GM18502 (cell line): ENCODE data around the gene UTF1.

Source experiments
- ATAC-seq: cut with Tn5 transposase; IDR thresholded peaks from one replicate; pipeline ENCODE4 v1.9.1; 2021; ENCODE audit warnings: mild to moderate bottlenecking; ENCODE audit not compliant: unreplicated experiment, poor library complexity

Gene UTF1, protein sequence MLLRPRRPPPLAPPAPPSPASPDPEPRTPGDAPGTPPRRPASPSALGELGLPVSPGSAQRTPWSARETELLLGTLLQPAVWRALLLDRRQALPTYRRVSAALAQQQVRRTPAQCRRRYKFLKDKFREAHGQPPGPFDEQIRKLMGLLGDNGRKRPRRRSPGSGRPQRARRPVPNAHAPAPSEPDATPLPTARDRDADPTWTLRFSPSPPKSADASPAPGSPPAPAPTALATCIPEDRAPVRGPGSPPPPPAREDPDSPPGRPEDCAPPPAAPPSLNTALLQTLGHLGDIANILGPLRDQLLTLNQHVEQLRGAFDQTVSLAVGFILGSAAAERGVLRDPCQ

GRCh38 chr10:133230044-133230361, at the start of gene UTF1:
TSS of gene UTF1 (plus strand) at chr10:133230217. CDS start at chr10:133230289, 72 bp downstream.
- ATAC-seq: no peak

DNA sequence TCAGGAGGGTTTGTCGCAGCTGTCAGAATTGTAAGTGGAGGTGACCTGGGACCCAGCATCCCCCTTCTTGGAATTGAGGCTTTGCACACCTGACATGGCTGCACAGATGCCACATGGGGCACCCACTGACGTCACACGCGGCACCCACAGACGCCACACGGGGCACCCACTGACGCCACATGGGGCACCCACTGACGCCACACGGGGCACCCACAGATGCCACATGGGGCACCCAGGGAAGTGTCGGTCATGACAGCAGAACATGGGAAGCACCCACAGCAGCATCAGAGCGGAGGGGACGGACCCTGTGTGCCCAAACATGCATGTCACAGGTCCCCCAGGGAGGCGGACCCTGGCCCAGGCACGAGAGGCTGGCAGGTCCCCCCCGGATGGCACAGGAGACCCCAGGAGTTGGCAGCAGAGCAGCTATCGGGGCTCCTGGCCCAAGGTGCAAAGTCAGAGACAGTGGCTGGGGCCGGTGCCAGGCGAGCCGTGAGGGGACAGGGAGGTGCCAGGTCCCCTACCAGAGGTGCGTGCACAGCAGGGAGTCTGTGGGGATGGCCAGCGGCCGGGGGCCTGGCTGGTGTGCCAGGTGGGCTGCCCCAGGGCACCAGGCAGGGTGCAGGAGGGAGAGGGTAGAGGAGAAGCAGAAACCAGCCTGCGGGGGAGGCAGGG, 48.9 kb upstream of the UTF1 start:
- no peak for ATAC-seq

DNA sequence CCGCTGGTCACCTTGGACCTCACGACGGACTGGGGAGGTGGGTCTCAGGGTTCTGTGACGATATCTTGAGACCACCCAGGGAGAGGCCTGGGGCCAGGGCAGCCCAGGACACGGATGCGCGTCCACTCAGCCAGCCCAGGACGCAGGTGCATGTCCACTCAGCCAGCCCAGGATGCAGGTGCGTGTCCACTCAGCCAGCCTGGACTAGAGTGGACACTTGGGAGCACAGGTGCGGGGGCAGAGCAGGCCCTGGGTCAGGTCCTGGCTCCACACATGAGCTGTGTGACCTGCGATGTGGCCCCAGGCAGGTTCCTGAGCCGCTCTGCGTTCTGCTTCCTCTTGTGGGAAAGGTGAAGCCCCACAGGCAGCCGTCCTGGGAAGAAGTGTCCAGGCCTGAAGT, 47.8 kb upstream of the UTF1 start:
- ATAC-seq: no peak

- ATAC-seq: no peak
Measured at GRCh38 chr10:133182791-133183645, 47.0 kb upstream of the UTF1 start.

DNA sequence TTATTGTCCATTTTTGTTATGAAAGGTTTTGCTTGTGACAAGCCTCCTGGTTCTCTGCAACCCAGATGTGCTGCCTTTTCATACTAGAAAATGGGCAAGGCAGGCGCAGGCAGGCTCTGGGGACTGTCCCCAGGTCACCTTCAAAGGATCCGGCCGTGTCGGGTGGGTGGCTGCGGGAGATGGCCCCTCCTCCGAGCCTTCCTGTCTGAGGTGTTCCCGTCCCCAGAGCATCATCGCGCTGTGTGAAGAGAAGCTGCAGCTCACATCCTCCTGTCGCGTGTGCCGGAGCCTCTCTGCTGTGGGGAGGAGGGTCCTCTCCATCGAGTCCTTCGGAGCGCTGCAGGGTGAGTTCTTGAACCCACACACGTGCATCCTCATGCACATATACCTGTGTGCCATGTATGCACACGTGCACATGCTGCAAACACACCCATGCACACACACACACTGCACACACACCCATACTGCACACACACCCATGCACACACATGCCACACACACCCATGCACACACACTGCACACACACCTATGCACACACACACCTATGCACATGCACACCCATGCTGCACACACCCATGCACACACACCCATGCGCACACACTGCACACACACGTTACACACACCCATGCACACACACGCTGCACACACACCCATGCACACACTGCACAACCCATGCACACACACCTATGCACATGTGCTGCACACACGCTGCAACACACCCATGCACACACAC, 46.2 kb upstream of the UTF1 start:
- no peak for ATAC-seq

DNA sequence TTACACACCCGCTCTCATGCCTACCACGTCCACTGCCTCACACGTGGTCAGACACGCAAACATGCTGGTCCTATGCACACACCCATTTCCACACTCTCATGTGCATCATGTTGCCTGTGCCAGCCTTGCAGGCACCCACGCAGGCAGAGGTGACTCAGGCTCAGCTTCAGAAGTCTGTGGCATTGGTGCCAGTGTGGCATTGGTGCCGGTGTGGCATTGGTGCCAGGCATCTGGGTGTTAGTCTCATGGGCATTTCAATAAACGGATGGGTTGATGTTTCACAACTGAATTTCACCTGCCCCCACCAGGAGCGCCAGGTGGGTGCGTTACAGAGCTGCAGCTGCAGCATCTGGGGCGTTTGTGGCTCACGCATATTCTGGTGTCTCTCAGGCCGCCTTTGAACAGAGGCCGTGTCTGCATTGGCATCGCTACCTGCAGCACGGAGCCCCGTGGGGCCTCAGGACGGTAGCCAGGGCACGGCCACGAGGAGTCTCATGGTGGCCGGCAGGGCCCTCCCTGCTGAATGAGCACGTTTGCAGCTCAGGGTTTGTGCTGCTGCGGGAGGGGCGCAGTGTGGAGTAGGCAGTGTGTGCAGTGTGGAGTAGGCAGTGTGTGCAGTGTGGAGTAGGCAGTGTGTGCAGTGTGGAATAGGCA, 45.3 kb upstream of the UTF1 start:
- no peak for ATAC-seq

DNA sequence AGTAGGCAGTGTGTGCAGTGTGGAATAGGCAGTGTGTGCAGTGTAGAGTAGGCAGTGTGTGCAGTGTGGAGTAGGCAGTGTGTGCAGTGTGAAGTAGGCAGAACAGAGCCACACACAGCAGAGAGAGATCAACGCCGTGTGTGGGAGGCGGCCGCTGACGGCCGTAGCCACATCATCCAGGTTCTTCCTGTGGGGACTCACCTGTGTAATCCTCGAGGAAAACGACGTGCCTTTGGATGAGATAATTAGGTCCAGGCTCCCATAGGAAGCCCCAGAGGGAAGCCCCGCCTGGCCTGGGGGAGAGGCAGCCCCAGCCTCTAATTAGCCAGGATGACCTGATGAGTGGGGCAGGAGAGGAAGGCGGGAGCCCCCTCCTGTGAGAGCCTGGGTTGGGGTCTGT, 44.6 kb upstream of the UTF1 start:
- ATAC-seq: no peak

DNA sequence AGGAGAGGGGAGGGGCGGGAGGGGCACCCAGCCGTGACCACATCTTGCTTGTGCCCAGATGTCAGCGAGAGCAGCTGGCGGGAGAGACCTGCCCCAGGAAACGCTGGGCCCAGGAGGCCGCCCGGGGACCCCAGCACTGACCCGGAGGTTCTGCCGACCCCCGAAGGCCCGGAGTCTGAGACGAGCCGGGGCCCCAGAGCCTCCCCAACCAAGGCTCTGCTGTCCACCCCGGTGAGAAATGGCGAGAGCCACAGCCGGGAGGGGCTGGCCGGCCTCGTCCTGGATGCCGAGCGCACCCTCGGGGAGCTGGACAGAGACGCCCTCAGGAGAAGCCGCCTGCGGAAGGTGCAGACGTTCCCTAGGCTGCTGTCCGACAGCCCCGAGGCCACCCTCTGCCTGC, 44.1 kb upstream of the UTF1 start:
- no peak for ATAC-seq

GRCh38 chr10:133186416-133187090, 43.5 kb upstream of the UTF1 start:
- no peak for ATAC-seq

GRCh38 chr10:133187091-133187905, 42.7 kb upstream of the UTF1 start:
- no peak for ATAC-seq

GRCh38 chr10:133187906-133188681, 41.9 kb upstream of the UTF1 start:
- ATAC-seq: no peak

- no peak for ATAC-seq
Measured at GRCh38 chr10:133189256-133189655, 40.8 kb upstream of the UTF1 start.

DNA sequence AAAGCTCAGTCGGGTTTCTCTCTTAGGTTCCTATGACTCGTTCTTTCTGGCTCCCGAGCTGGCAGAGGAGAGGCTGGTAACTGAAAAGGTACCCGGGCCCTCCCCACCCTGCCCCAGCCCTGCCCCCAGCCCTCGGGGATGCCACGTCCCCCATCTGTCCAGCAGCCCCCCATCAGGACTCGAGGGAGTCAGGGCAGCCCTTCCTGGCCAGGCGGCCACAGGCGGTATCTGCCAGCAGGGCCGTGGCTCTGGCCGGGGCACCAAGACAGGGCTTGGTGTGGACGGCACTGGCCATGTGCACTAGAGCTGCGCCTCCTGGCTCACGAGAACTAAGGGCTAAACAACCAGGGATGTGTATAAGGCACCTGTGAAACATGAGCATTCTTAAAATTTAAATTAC, 40.3 kb upstream of the UTF1 start:
- no peak for ATAC-seq

- ATAC-seq: no peak
Measured at GRCh38 chr10:133190225-133190624, 39.8 kb upstream of the UTF1 start.

- ATAC-seq: no peak
Measured at GRCh38 chr10:133191651-133192050, 38.4 kb upstream of the UTF1 start.

- ATAC-seq: no peak
Measured at GRCh38 chr10:133194151-133194550, 35.9 kb upstream of the UTF1 start.

DNA sequence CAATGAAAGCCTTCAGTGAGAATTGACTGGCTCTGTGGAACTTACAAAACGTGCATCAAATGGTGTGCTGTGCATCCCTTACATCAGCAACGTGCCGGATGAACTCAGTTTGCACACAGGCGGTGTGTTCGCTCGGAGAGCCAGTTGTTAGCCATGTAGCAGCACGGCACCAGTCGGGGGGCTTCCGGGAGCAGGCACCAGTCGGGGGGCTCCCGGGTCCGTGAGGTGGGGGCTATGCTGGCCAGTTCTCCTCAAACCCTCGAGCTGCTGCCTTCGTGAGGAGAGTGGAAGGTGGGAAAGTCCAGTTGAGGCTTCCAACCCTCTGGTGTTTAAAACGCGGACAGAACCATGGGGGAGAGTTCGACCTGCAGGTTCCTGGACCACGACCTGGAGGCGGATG, 34.9 kb upstream of the UTF1 start:
- ATAC-seq: no peak

GRCh38 chr10:133195611-133196010, 34.4 kb upstream of the UTF1 start:
- no peak for ATAC-seq
